Right ventricle myocardium superior (tissue), 1 donor: ENCODE results near the gene BMERB1. TPM values are rescaled to one million over a fixed set of nuclear protein-coding genes. Genes with fewer than 3 reads are reported as not detected.
"Not testable (repeated sequence)": the region's sequence is repeated elsewhere in the genome, so short reads cannot be mapped to it uniquely, and the experiment has no call there.

Experiments used
- ATAC-seq: fragments of 200-7000 bp; cut with Tn5 transposase; one replicate; pipeline ENCODE4 v1.9.1; 2020; ENCODE audit warnings: mild to moderate bottlenecking; ENCODE audit not compliant: poor library complexity
- DNase-seq: peaks from one replicate; pipeline ENCODE4 v3.0.0-alpha.2; 2020
- intact Hi-C: fragments of 100-400 bp; cut with DNase I; formaldehyde crosslinking; loops from one replicate; pipeline ENCODE4 v1.11.2; 2022
- total RNA-seq: library from RNA; stranded (reverse); fragmentation: NEBNext Ultra II Directional; extraction: Animal tissue kit (Norgen Biotek cat#: 25700); gene quantifications from one replicate; pipeline ENCODE4 v1.2.1, GENCODE V29; 2021
- donor health status: DM: no; HTN: yes; CAD: no; lungs with severe emphysema.

Gene BMERB1
- total RNA-seq, 1 donor from 2014 or later = 71.8 TPM

DNA sequence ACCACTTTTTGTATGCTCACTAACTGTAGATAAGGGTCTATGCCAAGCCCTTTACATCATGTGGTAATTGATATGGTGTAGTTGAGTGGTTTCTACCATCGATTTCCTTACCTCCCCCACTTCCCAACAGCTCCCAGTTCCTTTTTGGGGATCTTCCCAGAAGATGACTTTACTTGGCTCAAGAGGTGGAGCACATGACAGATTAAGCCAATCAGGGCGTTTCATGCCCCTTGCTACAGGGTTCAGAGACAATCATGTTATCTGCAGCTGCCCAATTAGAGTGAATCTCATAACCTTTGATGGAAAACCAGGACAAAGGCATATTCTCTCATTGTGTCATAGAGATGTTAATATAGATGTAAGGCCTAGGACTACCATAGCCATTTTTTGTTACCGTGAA, 16.2 kb upstream of the BMERB1 start:
- ATAC-seq (no peak), DNase-seq (no peak)
- intact Hi-C loops = no loop called here

DNA sequence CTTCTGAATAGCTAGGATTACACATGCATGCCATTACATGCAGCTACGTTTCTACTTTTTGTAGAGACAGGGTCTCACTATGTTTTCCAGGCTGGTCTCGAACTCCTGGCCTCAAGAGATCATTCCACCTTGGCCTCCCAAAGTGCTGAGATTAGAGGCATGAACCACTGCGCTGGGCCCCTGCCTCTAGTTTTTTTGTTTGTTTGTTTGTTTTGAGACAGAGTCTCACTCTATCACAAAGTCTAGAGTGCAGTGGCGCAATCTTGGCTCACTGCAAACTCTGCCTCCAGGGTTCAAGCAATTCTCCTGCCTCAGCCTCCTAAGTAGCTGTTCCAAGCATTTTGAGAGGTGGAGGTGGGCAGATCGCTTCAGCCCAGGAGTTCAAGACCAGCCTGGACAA, 12.7 kb upstream of the BMERB1 start:
- not testable (repeated sequence) for DNase-seq, ATAC-seq
- intact Hi-C loops = loop anchor here (10.0 kb wide), 2 partner anchors 183 to 283 kb away; no protein-coding TSS in a partner anchor

DNA sequence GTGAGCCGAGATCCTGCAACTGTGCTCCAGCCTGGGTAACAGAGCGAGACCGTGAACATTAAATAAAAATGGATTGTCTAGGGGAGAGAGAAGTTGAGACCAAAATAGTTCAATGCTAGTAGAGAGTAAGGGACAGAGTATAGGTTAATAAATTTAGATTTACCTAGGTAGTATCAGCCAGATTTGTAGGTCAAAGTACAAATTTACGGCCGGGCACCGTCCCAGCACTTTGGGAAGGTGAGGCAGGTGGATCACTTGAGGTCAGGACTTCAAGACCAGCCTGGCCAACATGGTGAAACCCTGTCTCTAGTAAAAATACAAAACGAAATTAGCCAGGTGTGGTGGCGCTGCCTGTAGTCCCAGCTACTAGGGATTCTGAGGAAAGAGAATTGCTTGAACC, 12.2 kb upstream of the BMERB1 start:
- intact Hi-C loops = loop anchor here (10.0 kb wide), 2 partner anchors 183 to 283 kb away; no protein-coding TSS in a partner anchor
- DNase-seq = no peak
- ATAC-seq = no peak

DNA sequence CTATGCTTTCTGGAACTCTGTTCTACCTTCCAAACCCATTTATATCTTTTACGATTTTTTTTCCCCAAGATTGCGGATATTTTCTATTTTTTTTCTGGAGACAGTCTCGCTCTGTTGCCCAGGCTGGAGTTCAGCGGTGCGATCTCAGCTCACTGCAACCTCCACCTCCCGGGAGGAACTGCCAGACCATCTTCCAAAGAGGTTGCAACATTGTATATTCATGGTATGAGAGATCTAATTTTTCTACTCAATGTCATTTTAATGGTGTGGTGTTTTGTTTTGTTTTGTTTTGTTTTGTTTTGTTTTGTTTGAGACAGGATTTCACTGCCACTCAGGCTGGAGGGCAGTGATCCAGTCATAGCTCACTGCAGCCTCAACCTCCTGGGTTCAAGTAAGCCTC, 8.5 kb upstream of the BMERB1 start:
- DNase-seq (no peak), ATAC-seq (no peak)
- intact Hi-C loops = loop anchor here (10.0 kb wide), 2 partner anchors 179 to 279 kb away; no protein-coding TSS in a partner anchor

DNA sequence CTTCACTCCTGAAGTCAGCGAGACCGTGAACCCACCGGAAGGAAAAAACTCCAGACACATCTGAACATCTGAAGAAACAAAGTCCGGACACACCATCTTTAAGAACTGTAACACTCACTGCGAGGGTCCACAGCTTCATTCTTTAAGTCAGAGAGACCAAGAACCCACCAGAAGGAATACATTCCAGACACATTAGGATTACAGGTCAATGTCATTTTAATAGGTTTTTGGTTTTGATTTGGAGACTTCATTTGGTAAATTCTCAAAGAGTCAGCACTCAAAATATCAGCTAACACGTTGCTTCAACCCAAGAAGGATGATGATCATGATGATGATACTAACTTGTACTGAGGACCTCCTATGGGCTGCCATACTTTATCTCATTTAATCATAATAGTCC, 7.6 kb upstream of the BMERB1 start:
- intact Hi-C loops = loop anchor here (10.0 kb wide), 2 partner anchors 178 to 278 kb away; no protein-coding TSS in a partner anchor
- no peak for DNase-seq
- ATAC-seq = no peak

DNA sequence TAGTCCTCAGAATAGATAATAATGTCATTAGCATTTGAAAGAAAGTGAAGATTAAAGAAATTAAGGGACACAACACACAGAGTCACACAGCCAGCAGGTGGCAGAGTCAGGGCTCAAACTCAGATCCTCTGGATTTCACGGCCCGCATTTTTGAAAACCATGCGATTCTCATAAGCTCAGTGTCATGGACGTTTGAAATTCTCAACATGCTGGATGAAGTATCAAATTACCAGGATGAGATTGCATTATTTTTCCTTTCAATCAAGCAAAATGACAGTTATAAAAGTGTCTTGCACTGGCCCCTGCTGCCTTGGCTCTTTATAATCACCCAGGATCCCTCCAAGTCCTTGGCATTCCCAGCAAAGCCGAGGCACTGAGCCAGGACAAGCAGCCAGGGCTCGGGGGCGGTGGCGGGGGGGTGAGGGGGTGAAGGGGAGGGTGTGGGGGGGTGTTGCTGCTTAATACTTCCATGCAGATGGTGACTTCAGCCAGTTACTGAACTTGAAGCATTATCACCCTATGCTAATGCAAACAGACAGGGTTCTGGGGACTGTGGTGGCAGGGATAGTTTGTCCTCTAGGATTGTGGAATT, 6.6 kb upstream of the BMERB1 start:
- DNase-seq (peak; percentile 78), ATAC-seq (peak; percentile 93)
- intact Hi-C loops = loop anchor here (10.0 kb wide), 2 partner anchors 177 to 277 kb away; no protein-coding TSS in a partner anchor

DNA sequence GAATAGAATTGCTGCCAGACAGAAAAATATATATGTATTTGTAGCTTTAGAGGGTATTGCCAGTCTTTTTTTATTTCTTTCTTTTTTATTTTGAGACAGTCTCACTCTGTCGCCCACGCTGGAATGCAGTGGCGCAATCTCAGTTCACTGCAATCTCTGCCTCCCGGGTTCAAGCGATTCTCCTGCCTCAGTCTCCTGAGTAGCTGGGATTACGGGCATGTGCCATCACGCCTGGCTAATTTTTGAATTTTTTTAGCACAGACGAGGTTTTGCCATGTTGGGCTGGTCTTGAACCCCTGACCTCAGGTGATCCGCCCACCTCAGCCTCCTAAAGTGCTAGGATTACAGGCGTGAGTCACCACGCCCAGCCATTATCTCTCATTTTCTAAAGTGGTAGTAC, 3.5 kb upstream of the BMERB1 start:
- intact Hi-C loops = loop anchor here (10.0 kb wide), 1 partner anchor 114 kb away; no protein-coding TSS in a partner anchor
- not testable (repeated sequence) for DNase-seq, ATAC-seq

DNA sequence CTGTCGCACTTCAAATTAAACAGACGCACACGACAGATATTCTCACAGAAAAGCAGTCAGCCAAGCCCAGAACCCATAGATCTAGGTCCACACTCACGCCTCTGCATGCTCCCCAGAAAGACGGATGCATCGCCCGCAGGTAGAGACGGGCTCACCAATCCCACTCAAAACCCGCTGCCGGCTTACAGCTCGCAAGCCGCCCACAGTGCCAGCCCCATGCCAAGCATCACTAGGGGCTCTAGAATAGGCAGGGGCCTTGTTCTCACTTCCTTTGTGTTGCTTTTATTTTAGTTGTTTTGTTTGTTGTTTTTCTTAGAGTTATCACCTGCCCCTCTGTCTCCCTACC, 336 bp upstream of the BMERB1 start:
- ATAC-seq = peak; percentile 8
- intact Hi-C loops = loop anchor here (10.0 kb wide), 1 partner anchor 111 kb away; no protein-coding TSS in a partner anchor
- DNase-seq = no peak

DNA sequence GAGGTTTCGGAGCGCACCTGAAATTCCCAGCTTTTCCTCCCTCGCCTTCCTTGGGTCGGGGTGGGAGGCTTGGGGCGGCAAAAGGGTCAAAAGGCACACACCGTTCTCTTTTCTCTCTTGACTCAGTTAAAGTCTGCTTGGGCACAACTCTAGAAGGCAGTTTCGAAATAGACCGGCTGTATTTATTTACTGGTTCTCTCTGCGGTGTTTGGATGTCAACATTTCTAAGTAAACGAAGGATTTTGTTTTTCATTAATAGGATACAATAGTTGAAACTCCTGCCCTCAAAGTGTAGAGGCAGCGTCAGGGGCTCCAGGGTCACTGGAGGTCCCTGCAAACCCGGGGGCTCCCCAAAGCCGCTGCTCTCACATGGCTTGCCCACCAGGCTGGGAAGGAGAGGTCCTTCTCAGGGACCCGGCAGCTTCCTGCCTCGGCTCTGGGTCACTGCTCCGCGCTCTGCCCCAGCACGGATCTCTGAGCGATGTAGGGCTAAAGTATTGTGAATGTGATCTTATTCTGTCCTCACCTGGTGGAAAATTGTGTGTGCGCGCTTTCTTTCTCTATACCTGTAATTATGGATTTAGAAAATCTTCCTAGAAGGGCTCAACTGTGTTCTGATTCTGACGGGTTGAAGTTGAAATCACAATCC, 952 bp downstream of the BMERB1 start:
- DNase-seq = no peak
- ATAC-seq = peak; percentile 15
- intact Hi-C loops = loop anchor here (10.0 kb wide), 1 partner anchor 109 kb away; no protein-coding TSS in a partner anchor

DNA sequence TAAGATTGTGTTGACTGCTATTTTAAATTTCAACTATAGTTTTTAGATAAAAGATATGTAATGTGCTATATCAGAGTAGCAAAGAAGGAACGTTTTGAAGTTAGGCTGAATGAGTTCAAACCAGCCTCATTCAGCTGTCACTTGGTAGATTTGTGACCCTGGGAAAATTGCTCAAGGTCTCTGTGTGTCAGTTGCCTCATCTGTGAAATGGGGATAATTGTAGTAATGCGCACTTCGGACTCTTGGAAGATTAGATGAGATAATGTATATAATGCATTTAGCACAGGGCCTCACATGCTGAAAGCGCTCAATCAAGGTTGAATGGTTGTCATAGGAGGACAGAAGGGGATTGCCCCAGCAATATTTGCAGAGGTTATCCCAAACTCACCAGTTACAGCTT, 4.7 kb downstream of the BMERB1 start:
- ATAC-seq (no peak), DNase-seq (no peak)
- intact Hi-C loops = loop anchor here (10.0 kb wide), 1 partner anchor 106 kb away; no protein-coding TSS in a partner anchor

DNA sequence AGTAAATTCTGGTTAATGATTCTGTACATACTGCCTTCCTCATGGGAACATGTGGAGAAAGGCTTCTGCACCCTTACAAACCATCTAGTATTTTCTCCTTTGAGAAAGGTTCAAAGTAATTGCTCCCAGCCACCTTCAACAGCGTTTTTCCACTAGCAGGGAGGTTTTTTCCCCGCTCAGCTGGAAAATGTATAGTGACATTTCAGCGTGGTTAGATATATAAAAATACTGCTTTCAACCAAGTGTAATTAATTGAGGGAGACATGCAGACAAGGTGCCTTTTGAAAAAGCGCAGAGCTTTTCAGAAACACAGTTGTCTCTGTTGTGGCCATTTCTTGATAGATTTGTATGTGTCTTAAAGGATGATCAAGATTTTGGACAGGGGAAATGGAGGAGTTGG, 5.1 kb downstream of the BMERB1 start:
- no peak for ATAC-seq
- intact Hi-C loops = loop anchor here (10.0 kb wide), 1 partner anchor 105 kb away; no protein-coding TSS in a partner anchor
- no peak for DNase-seq

DNA sequence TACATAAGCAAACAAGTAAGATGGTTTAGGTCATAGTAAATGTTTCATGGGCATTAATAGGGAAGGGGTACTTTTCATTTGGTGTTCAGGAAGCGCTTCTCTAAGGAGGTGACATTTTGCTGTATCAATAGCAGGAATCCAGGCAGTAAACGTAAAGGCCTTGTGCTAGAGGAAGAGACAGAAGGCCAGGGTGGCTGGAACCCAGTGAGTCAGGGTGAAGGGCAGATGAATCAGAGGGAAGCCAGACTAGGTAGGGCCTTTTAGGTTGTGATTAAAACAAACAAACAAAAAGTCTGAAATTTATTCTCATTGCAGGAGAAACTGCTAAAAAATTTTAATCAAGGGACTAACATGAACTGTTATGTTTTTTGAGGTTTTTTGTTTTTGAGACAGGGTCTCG, 6.5 kb downstream of the BMERB1 start:
- intact Hi-C loops = no loop called here
- ATAC-seq (no peak), DNase-seq (no peak)

DNA sequence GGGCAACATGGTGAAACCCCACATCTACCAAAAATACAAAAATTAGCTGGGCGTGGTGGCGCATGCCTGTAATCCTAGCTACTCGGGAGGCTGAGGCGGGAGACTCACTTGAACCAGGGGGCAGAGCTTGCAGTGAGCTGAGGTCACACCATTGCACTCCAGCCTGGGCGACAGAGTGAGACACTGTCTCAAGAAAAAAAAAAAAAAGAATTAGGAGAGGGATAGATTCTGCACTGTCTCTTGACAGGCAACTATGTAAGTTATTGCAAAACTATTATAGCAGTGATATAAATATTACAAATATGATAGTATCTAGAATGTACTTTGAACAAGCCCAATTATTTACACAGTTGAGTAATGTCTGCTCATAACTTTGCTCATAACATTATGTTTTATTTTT, 7.8 kb downstream of the BMERB1 start:
- DNase-seq, ATAC-seq, intact Hi-C loops: not testable (repeated sequence)

DNA sequence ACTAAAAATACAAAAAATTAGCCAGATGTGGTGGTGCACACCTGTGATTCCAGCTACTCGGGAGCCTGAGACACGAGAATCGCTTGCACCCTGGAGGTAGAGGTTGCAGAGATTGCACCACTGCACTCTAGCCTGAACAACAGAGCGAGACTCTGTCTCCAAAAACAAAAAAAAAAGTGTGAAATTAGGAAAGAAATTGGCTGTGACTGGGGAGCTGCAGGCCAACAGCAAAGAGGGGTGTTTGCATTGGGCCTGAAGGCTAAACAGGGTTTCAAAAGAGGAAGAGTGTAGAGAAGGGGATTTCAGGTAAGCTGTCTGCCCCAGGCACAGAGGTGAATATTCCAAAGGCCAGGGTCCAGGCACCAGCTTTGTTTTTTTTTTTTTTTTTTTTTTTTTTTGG, 9.4 kb downstream of the BMERB1 start:
- ATAC-seq (no peak), DNase-seq (no peak)
- intact Hi-C loops = no loop called here

DNA sequence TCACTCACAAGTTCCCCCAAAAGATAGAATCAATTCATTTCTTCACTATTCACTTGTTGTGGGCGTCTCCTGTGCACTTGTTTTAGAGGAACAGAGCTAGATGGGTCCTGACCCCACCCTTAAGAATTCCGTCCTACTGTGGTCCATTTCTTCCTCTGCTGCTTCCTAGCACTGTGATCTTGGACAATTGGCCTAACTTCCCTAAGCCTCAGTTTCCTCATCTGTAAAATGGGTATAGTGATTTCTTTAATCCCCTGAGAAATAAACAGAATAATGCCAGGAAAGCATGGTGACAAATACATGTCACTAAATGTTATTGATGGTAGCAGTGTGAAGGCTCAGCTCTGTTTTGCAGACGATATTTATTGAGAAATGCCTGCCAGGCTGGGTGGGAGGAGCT, 9.9 kb downstream of the BMERB1 start:
- ATAC-seq = no peak

DNA sequence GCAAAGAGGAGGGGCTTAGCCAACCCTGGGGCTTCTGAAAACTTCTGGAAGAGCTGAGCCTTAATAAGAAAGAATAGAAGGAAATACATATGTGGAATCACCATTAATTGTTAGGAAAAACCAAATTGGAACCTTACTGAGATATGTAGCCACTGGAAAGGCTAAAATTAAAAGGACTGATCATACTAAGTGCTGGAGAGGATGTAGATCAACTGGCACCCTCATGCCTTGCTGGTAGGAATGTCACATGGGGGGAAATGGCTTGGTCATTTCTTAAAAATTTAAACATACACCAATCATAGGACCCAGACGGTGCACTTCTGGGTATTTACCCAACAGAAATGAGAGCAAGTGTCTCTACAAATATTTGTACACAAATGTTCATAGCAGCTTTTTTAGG, 11.1 kb downstream of the BMERB1 start:
- intact Hi-C loops = no loop called here
- DNase-seq (no peak), ATAC-seq (no peak)

More for the DNA sequence above, 9.9 kb downstream of the BMERB1 start:
- DNase-seq = no peak
- intact Hi-C loops = no loop called here

DNA sequence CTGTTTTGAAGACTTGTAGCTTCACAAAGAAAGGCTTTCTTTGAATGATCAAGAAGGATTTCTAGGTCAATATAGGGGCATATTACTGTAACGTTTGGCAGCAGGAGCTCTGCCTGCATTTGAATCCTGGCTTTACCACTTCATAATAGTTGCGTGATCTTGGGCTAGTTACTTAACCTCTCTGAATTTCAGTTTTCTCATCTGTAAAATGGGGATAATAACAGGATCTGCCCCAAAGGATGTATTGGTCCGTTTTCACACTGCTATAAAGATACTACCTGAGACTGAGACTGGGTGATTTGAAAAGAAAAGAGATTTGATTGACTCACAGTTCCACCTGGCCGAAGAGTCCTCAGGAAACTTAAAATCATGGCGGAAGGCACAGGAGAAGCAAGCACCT, 12.5 kb downstream of the BMERB1 start:
- no peak for DNase-seq
- intact Hi-C loops = no loop called here
- no peak for ATAC-seq

DNA sequence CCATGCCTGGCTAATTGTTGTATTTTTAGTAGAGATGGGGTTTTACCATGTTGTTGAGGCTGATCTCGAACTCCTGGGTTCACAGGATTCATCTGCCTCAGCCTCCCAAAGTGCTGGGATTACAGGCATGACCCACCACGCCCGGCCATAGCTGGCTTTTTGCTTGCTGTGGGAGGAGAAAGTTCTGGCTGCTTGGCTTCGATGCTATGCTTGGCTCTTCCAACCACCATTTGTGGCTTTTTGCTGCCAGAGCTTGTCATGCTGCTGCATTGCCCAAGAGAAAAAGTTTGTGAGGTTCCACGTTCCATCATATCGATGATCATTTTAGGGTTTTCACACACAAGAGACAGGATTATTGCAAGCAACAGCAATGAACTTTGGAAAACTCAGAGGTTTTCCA, 16.2 kb downstream of the BMERB1 start:
- intact Hi-C loops = no loop called here
- DNase-seq (peak; percentile 65), ATAC-seq (peak; percentile 46)

DNA sequence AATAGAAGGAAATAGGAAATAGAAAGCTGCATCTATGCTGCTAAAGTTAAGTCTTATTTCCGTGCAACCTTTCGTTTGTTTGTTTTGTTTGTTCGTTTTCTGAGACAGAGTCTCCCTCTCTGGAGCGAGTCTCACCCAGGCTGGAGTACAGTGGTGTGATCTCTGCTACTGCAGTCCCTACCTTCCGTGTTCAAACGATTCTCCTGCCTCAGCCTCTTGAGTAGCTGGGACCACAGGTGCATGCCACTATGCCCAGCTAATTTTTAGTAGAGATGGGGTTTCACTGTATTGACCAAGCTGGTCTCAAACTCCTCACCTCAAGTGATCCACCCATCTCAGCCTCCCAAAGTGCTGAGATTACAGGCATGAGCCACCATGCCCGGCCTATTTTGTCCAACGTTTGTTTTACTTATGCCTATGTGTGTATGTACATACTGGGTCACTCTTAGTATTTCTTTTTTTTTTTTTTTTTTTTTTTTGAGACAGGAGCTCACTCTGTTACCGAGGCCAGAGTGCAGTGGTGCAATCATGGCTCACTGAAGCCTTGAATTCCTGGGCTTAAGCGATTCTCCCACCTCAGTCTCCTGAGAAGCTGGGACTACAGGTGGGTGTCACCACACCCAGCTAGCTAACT, 16.8 kb downstream of the BMERB1 start:
- ATAC-seq (no peak), DNase-seq (no peak)
- intact Hi-C loops = no loop called here
